ENCODE measurements around the gene COL15A1.
"Not testable (repeated sequence)": the region's sequence is repeated elsewhere in the genome, so short reads cannot be mapped to it uniquely, and the experiment has no call there.

Gene COL15A1

GRCh38 chr9:99004115-99004514 is 60.4 kb downstream of the COL15A1 start:
- no peak overlapping the region for H3K27ac ChIP-seq
- TF ChIP-seq ZFX (IDR thresholded peaks at IDR 0.05; ENCODE audit: borderline replicate concordance), result no peak
- TF ChIP-seq, protein P1, sequence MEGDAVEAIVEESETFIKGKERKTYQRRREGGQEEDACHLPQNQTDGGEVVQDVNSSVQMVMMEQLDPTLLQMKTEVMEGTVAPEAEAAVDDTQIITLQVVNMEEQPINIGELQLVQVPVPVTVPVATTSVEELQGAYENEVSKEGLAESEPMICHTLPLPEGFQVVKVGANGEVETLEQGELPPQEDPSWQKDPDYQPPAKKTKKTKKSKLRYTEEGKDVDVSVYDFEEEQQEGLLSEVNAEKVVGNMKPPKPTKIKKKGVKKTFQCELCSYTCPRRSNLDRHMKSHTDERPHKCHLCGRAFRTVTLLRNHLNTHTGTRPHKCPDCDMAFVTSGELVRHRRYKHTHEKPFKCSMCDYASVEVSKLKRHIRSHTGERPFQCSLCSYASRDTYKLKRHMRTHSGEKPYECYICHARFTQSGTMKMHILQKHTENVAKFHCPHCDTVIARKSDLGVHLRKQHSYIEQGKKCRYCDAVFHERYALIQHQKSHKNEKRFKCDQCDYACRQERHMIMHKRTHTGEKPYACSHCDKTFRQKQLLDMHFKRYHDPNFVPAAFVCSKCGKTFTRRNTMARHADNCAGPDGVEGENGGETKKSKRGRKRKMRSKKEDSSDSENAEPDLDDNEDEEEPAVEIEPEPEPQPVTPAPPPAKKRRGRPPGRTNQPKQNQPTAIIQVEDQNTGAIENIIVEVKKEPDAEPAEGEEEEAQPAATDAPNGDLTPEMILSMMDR (IDR thresholded peaks at IDR 0.05), result no peak

DNA sequence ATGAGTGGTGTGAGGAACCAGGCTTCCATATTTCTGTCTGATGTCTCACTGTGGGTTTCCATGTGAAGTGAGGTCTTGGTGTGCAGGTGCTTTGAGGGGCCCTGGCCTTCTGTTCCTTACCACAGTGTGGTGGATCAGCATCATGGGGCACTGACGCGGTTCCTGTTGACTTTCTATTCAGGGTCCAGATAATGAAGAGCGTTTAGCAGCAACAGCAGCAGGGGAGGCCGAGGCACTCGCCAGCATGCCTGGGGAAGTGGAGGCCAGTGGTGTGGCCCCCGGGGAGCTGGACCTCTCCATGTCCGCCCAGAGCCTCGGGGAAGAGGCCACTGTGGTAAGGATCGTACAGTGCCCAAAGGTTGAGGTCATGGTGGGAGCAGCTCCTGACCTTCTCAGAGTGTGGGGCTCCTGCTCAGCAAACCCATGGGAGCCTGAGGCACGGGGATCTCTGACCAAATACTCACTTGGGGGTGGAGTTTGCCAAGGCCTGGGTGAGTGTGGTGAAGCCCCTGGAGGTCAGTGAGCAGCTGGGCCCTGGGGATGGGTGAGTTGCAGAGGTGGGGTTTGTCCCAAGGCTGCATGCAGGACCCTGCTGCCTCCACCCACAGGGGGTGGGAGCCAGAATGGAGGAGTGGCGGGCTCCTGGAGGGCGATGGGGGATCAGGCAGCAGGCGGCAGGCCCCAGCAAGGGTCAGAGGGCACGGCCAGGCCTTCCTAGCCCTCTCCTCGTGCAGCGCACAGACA is 61.2 kb downstream of the COL15A1 start:
- no peak overlapping the region for H3K27ac ChIP-seq
- TF ChIP-seq ZFX (IDR thresholded peaks at IDR 0.05; ENCODE audit: borderline replicate concordance), result no peak
- TF ChIP-seq, protein P1 (IDR thresholded peaks at IDR 0.05), result no peak

- TF ChIP-seq, protein P1 (IDR thresholded peaks at IDR 0.05), result no peak
- TF ChIP-seq ZFX (IDR thresholded peaks at IDR 0.05; ENCODE audit: borderline replicate concordance), result no peak
- no peak overlapping the region for H3K27ac ChIP-seq
Observed at GRCh38 chr9:99005651-99006050, 61.9 kb downstream of the COL15A1 start.

DNA sequence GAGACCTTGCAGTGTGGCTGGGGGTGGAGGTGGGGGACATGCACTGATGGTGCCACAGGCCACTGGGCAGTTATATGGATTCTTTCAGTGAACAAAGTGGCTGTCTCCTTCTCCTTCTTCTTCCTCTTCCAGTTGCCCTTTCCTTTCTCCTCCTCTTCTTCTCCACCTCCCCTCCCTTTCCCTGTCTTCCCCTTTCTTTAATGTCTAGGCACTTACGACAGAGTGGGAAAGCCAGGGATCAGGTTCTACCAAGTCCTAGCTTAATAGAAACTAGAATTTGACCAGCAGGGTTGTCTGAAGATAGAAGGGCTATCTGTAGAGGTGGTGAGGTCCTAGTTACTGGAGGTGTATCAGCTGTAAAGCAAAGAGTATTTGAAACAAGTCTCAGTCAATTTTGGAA is 62.8 kb downstream of the COL15A1 start:
- H3K27ac ChIP-seq, result no peak overlapping the region
- TF ChIP-seq ZFX (IDR thresholded peaks at IDR 0.05; ENCODE audit: borderline replicate concordance), result no peak
- TF ChIP-seq, protein P1 (IDR thresholded peaks at IDR 0.05), result no peak

DNA sequence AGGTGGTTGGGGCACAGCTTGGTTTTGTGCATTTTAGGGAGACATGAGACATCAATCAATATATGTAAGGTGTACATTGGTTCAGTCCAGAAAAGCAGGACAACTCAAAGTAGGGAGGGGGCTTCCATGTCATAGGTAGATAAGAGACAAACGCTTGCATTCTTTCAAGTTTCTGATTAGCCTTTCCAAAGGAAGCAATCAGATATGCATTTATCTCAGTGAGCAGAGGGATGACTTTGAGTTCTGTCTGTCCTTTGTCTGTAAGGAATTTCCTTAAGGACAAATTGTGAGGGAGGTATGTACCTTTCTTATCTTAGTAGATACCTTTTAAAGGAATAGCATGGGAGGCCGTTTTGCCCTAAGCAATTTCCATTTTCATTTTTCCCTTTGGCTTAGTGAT is 63.3 kb downstream of the COL15A1 start:
- no peak overlapping the region for H3K27ac ChIP-seq

DNA sequence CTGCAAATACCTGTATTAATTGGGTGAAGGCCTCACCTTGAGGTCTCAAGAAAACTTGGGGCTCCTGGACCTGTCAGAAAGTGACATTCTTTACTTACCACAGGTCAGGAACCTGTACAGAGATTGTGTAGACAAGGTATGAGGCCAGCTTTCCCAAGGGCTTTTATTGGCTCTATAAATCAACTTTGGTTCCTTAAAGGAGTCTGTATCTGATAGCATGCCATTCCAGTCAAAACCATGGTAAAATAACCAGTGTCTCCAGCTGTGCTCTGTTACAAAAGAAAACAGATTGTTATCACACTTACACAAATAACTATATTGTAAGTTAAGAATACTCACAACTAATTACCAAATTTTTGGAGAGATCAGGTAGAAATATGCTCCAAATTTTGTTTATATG is 64.5 kb downstream of the COL15A1 start:
- H3K27ac ChIP-seq, result no peak overlapping the region
- no peak for TF ChIP-seq ZFX (IDR thresholded peaks at IDR 0.05; ENCODE audit: borderline replicate concordance)
- TF ChIP-seq, protein P1 (IDR thresholded peaks at IDR 0.05), result no peak

More for the DNA sequence above, 63.3 kb downstream of the COL15A1 start:
- no peak for TF ChIP-seq ZFX (IDR thresholded peaks at IDR 0.05; ENCODE audit: borderline replicate concordance)
- TF ChIP-seq, protein P1 (IDR thresholded peaks at IDR 0.05), result no peak

GRCh38 chr9:99010393-99010792 is 66.7 kb downstream of the COL15A1 start:
- not testable (repeated sequence) for H3K27ac ChIP-seq
